WTC11 (cell line): ENCODE measurements around the gene NEURL1. TPM values are rescaled to one million over a fixed set of nuclear protein-coding genes. Genes with fewer than 3 reads are reported as not detected.

Experiments used
- ATAC-seq: fragments of 200-7000 bp; cut with Tn5 transposase; 2 replicates; pipeline ENCODE4 v1.10.0; 2021; ENCODE audit warnings: mild to moderate bottlenecking, moderate library complexity
- CTCF ChIA-PET: fragments of 300-600 bp; sonication (Branson Sonifier 250); formaldehyde crosslinking; loops from one replicate; lab custom pipeline; 2021; ENCODE audit warnings: antibody characterized with exemption; lab: Charles Lee
- POLR2A ChIA-PET: fragments of 350-600 bp; sonication (Branson Sonifier 250); formaldehyde crosslinking; loops from one replicate; lab custom pipeline; 2021; ENCODE audit warnings: antibody characterized with exemption; lab: Charles Lee
- DNase-seq: peaks from one replicate; pipeline ENCODE4 v3.0.0; 2021; ENCODE audit warnings: low spot score
- H3K27ac Mint-ChIP-seq: 2 replicates; pipeline ENCODE4 v1.8.0; 2021; ENCODE audit warnings: mixed read lengths
- H3K27me3 Mint-ChIP-seq: 2 replicates; pipeline ENCODE4 v1.8.0; 2021; ENCODE audit warnings: low read depth, mild to moderate bottlenecking, moderate library complexity, mixed read lengths
- H3K36me3 Mint-ChIP-seq: 2 replicates; pipeline ENCODE4 v1.8.0; 2021; ENCODE audit warnings: mixed read lengths
- H3K4me1 Mint-ChIP-seq: 2 replicates; pipeline ENCODE4 v1.8.0; 2022; ENCODE audit warnings: mixed read lengths
- H3K4me3 Mint-ChIP-seq: 2 replicates; pipeline ENCODE4 v1.8.0; 2021; ENCODE audit warnings: mild to moderate bottlenecking, moderate library complexity, mixed read lengths
- H3K9me3 Mint-ChIP-seq: 2 replicates; pipeline ENCODE4 v1.8.0; 2021; ENCODE audit warnings: mixed read lengths
- FOXK1 ChIP-seq: sonication (generic); formaldehyde crosslinking; IDR thresholded peaks from 2 replicates; pipeline ENCODE4 v1.8.0; 2022; ENCODE audit warnings: mild to moderate bottlenecking, moderate library complexity, missing genetic modification reagents
- GTF2I ChIP-seq: fragments of 250-450 bp; sonication (Bioruptor Pico); conservative IDR thresholded peaks from 2 replicates; pipeline ENCODE4 v1.4.0; 2021; ENCODE audit warnings: mild to moderate bottlenecking
- HMGA2 ChIP-seq: fragments of 250-450 bp; sonication (Bioruptor Pico); IDR thresholded peaks from 2 replicates; pipeline ENCODE4 v1.4.0; 2021; ENCODE audit warnings: mild to moderate bottlenecking, moderate library complexity
- IRF2 ChIP-seq: sonication (generic); formaldehyde crosslinking; IDR thresholded peaks from 2 replicates; pipeline ENCODE4 v1.8.0; 2022; ENCODE audit warnings: low read depth, missing genetic modification reagents, borderline replicate concordance
- JUN ChIP-seq: sonication (generic); formaldehyde crosslinking; IDR thresholded peaks from 2 replicates; pipeline ENCODE4 v1.8.0; 2023; ENCODE audit warnings: mild to moderate bottlenecking, missing genetic modification reagents
- NFYB ChIP-seq: sonication (generic); formaldehyde crosslinking; conservative IDR thresholded peaks from 2 replicates; pipeline ENCODE4 v1.8.0; 2022; ENCODE audit warnings: low read depth, missing genetic modification reagents
- NR3C1 ChIP-seq: sonication (generic); formaldehyde crosslinking; conservative IDR thresholded peaks from 2 replicates; pipeline ENCODE4 v1.8.1; 2023; ENCODE audit warnings: low read depth, mild to moderate bottlenecking, missing genetic modification reagents
- SP1 ChIP-seq: sonication (generic); formaldehyde crosslinking; conservative IDR thresholded peaks from 2 replicates; pipeline ENCODE4 v1.8.1; 2022; ENCODE audit warnings: missing genetic modification reagents
- STAT6 ChIP-seq: sonication (generic); formaldehyde crosslinking; conservative IDR thresholded peaks from 2 replicates; pipeline ENCODE4 v1.8.1; 2023; ENCODE audit warnings: mild to moderate bottlenecking, low read depth, missing genetic modification reagents, moderate library complexity
- ZNF138 ChIP-seq: sonication (generic); formaldehyde crosslinking; conservative IDR thresholded peaks from 2 replicates; pipeline ENCODE4 v1.8.1; 2022; ENCODE audit warnings: mild to moderate bottlenecking, moderate library complexity, missing genetic modification reagents
- ZNF425 ChIP-seq: fragments of 250-450 bp; sonication (Bioruptor Pico); conservative IDR thresholded peaks from 2 replicates; pipeline ENCODE4 v1.9.0; 2021; ENCODE audit warnings: mild to moderate bottlenecking
- ZSCAN18 ChIP-seq: fragments of 250-450 bp; sonication (Bioruptor Pico); IDR thresholded peaks from 2 replicates; pipeline ENCODE4 v2.1.2; 2022; ENCODE audit warnings: mild to moderate bottlenecking, moderate library complexity
- total RNA-seq: library from RNA; stranded (reverse); gene quantifications from 3 replicates; pipeline ENCODE4 v1.2.3, GENCODE V29; 2021
- TF ChIP-seq, protein P1 (sequence below): fragments of 250-450 bp; sonication (Bioruptor Pico); IDR thresholded peaks from 2 replicates; pipeline ENCODE4 v1.9.0; 2021; ENCODE audit warnings: mild to moderate bottlenecking
- TF ChIP-seq, protein P2 (sequence below): sonication (generic); formaldehyde crosslinking; IDR thresholded peaks from 2 replicates; pipeline ENCODE4 v1.8.1; 2023; ENCODE audit warnings: mild to moderate bottlenecking, missing genetic modification reagents, borderline replicate concordance
- TF ChIP-seq, protein P3 (sequence below): sonication (generic); formaldehyde crosslinking; IDR thresholded peaks from 2 replicates; pipeline ENCODE4 v1.8.0; 2022; ENCODE audit warnings: missing genetic modification reagents

NEURL1 gene
- total RNA-seq, 1 experiment from 2014 or later = 1.2 TPM

DNA sequence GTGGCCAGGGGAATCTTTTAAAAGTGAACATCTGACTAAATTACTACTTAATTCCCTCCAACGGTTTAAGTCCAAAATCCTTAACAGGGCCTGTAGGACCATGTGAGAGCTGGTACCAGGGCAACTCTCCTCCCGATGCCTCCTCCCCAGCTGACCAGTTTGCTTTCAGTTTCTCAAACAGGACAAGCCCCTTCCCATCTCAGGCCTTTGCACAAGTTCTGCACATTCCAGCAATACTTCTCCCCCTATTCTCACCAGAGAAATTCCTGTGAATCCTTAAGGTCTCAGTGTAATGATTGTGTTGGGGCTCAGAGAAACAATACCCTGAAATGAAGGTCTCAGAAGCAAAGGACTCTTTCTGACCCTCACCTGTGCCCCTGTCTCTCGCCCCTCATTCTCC lies 26.8 kb upstream of the NEURL1 start:
- no peaks in the 10 kb centered on the region for H3K36me3 Mint-ChIP-seq
- ChIA-PET CTCF (interaction anchor here (1.0 to 1.4 kb wide), 2 partner anchors 9 to 19 kb away, joined by 3 to 5 read pairs; no protein-coding TSS in a partner anchor), POLR2A (no interaction called here)
- no peak overlapping the region for H3K4me3 Mint-ChIP-seq
- H3K4me1 Mint-ChIP-seq = peaks cover 6% of the 10 kb centered on the region
- no peaks in the 10 kb centered on the region for H3K9me3 Mint-ChIP-seq
- no peak for ATAC-seq
- no peak for DNase-seq
- TF ChIP-seq ZNF138 (no peak), ZSCAN18 (CRISPR knock-in tag) (no peak), ZNF425 (CRISPR knock-in tag) (no peak), GTF2I (CRISPR knock-in tag) (no peak), JUN (CRISPR knock-in tag) (no peak), FOXK1 (CRISPR knock-in tag) (no peak), NR3C1 (no peak), NFYB (CRISPR knock-in tag) (no peak), HMGA2 (CRISPR knock-in tag) (no peak), IRF2 (no peak), STAT6 (CRISPR knock-in tag) (no peak), SP1 (CRISPR knock-in tag) (no peak)
- TF ChIP-seq, protein P1, sequence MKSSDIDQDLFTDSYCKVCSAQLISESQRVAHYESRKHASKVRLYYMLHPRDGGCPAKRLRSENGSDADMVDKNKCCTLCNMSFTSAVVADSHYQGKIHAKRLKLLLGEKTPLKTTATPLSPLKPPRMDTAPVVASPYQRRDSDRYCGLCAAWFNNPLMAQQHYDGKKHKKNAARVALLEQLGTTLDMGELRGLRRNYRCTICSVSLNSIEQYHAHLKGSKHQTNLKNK (CRISPR knock-in tag) = no peak
- TF ChIP-seq, protein P2, sequence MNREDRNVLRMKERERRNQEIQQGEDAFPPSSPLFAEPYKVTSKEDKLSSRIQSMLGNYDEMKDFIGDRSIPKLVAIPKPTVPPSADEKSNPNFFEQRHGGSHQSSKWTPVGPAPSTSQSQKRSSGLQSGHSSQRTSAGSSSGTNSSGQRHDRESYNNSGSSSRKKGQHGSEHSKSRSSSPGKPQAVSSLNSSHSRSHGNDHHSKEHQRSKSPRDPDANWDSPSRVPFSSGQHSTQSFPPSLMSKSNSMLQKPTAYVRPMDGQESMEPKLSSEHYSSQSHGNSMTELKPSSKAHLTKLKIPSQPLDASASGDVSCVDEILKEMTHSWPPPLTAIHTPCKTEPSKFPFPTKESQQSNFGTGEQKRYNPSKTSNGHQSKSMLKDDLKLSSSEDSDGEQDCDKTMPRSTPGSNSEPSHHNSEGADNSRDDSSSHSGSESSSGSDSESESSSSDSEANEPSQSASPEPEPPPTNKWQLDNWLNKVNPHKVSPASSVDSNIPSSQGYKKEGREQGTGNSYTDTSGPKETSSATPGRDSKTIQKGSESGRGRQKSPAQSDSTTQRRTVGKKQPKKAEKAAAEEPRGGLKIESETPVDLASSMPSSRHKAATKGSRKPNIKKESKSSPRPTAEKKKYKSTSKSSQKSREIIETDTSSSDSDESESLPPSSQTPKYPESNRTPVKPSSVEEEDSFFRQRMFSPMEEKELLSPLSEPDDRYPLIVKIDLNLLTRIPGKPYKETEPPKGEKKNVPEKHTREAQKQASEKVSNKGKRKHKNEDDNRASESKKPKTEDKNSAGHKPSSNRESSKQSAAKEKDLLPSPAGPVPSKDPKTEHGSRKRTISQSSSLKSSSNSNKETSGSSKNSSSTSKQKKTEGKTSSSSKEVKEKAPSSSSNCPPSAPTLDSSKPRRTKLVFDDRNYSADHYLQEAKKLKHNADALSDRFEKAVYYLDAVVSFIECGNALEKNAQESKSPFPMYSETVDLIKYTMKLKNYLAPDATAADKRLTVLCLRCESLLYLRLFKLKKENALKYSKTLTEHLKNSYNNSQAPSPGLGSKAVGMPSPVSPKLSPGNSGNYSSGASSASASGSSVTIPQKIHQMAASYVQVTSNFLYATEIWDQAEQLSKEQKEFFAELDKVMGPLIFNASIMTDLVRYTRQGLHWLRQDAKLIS (CRISPR knock-in tag) = no peak
- TF ChIP-seq, protein P3, sequence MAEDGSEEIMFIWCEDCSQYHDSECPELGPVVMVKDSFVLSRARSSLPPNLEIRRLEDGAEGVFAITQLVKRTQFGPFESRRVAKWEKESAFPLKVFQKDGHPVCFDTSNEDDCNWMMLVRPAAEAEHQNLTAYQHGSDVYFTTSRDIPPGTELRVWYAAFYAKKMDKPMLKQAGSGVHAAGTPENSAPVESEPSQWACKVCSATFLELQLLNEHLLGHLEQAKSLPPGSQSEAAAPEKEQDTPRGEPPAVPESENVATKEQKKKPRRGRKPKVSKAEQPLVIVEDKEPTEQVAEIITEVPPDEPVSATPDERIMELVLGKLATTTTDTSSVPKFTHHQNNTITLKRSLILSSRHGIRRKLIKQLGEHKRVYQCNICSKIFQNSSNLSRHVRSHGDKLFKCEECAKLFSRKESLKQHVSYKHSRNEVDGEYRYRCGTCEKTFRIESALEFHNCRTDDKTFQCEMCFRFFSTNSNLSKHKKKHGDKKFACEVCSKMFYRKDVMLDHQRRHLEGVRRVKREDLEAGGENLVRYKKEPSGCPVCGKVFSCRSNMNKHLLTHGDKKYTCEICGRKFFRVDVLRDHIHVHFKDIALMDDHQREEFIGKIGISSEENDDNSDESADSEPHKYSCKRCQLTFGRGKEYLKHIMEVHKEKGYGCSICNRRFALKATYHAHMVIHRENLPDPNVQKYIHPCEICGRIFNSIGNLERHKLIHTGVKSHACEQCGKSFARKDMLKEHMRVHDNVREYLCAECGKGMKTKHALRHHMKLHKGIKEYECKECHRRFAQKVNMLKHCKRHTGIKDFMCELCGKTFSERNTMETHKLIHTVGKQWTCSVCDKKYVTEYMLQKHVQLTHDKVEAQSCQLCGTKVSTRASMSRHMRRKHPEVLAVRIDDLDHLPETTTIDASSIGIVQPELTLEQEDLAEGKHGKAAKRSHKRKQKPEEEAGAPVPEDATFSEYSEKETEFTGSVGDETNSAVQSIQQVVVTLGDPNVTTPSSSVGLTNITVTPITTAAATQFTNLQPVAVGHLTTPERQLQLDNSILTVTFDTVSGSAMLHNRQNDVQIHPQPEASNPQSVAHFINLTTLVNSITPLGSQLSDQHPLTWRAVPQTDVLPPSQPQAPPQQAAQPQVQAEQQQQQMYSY (CRISPR knock-in tag) = no peak
- TF ChIP-seq, all 79 proteins: peak for 0
- H3K27ac Mint-ChIP-seq = no peak overlapping the region
- H3K27me3 Mint-ChIP-seq = no peaks in the 10 kb centered on the region; the same call in 1 of the 2 replicates
